CD4-positive, alpha-beta T cell (primary cell): ENCODE data around the gene CALML3. TPM values are rescaled to one million over a fixed set of nuclear protein-coding genes. Genes with fewer than 3 reads are reported as not detected.

ENCODE experiments used
- ATAC-seq: fragments of 200-7000 bp; cut with Tn5 transposase; one replicate; pipeline ENCODE4 v1.10.0; 2022; ENCODE audit warnings: mild to moderate bottlenecking; ENCODE audit not compliant: poor library complexity
- CTCF ChIA-PET: fragments of 350-600 bp; sonication (Branson Sonifier 250); formaldehyde crosslinking; loops from one replicate; lab custom pipeline; 2021; ENCODE audit warnings: antibody characterized with exemption, inconsistent platforms; lab: Charles Lee
- POLR2A ChIA-PET: fragments of 350-600 bp; sonication (Branson Sonifier 250); formaldehyde crosslinking; loops from one replicate; lab custom pipeline; 2021; ENCODE audit warnings: antibody characterized with exemption, inconsistent platforms; lab: Charles Lee
- DNase-seq, 14 experiments: peaks; one replicate each; pipeline ENCODE4 v3.0.0-alpha.2; 2013 to 2020; ENCODE audit warnings: mixed read lengths in 2 of 14
- H3K27ac ChIP-seq, 2 donors: one replicate each; pipeline versions ENCODE4 v1.5.1 to v1.7.0; 2013; ENCODE audit warnings: low read length in 2 of 2, low read depth in 1 of 2, mild to moderate bottlenecking in 1 of 2
- H3K27me3 ChIP-seq, 2 experiments: 1 replicate in 1 of 2; 2 replicates in 1 of 2; pipeline versions ENCODE4 v1.6.1 to v1.7.0; 2013; ENCODE audit warnings: low read length in 2 of 2, control low read depth in 1 of 2, mild to moderate bottlenecking in 1 of 2, moderate library complexity in 1 of 2; ENCODE audit not compliant: insufficient read depth in 2 of 2, control insufficient read depth in 1 of 2
- H3K36me3 ChIP-seq: one replicate; pipeline ENCODE4 v1.6.1; 2013; ENCODE audit warnings: low read length, control low read depth; ENCODE audit not compliant: insufficient read depth
- H3K4me1 ChIP-seq: one replicate; pipeline ENCODE4 v1.6.1; 2013; ENCODE audit warnings: low read length, control low read depth; ENCODE audit not compliant: insufficient read depth
- H3K4me3 ChIP-seq: one replicate; pipeline ENCODE4 v1.5.1; 2013; ENCODE audit warnings: mild to moderate bottlenecking, low read length, moderate library complexity
- H3K9me3 ChIP-seq, 2 experiments: 1 replicate in 1 of 2; 2 replicates in 1 of 2; pipeline versions ENCODE4 v1.6.1 to v1.7.0; 2013; ENCODE audit warnings: low read length in 2 of 2, mild to moderate bottlenecking in 2 of 2, control low read depth in 1 of 2, moderate library complexity in 1 of 2; ENCODE audit not compliant: control insufficient read depth in 1 of 2, insufficient read depth in 1 of 2
- H3K27ac Mint-ChIP-seq: one replicate; pipeline ENCODE4 v1.8.0; 2020; ENCODE audit warnings: mixed read lengths
- H3K27me3 Mint-ChIP-seq: one replicate; pipeline ENCODE4 v1.8.0; 2021; ENCODE audit warnings: mixed read lengths
- H3K36me3 Mint-ChIP-seq: one replicate; pipeline ENCODE4 v1.8.0; 2021; ENCODE audit warnings: low read depth, mixed read lengths
- H3K4me1 Mint-ChIP-seq: one replicate; pipeline ENCODE4 v1.8.0; 2021; ENCODE audit warnings: low read depth, mixed read lengths
- H3K4me3 Mint-ChIP-seq: one replicate; pipeline ENCODE4 v1.8.0; 2020; ENCODE audit warnings: mild to moderate bottlenecking, mixed read lengths
- H3K9me3 Mint-ChIP-seq: one replicate; pipeline ENCODE4 v1.8.0; 2020; ENCODE audit warnings: mixed read lengths
- intact Hi-C, 2 experiments: fragments of 100-400 bp; cut with DNase I in 1 of 2; cut with micrococcal nuclease in 1 of 2; formaldehyde crosslinking; loops; one replicate each; pipeline versions ENCODE4 v1.15.1 to v1.9.0; 2023 to 2025; cut with DNase I, micrococcal nuclease
- total RNA-seq, 174 experiments: library from RNA in 2 of 174; stranded (reverse) in 2 of 174; gene quantifications; one replicate each; pipeline ENCODE4 v1.2.3 and lab custom pipeline; 2021 to 2026
- TF ChIP-seq, protein P1 (sequence below): fragments of 200-600 bp; IDR thresholded peaks from one replicate; pipeline ENCODE4 v1.8.0; 2022; ENCODE audit warnings: antibody characterized with exemption, mild to moderate bottlenecking

Gene CALML3
- total RNA-seq, 2 experiments from 2014 or later = not detected

DNA sequence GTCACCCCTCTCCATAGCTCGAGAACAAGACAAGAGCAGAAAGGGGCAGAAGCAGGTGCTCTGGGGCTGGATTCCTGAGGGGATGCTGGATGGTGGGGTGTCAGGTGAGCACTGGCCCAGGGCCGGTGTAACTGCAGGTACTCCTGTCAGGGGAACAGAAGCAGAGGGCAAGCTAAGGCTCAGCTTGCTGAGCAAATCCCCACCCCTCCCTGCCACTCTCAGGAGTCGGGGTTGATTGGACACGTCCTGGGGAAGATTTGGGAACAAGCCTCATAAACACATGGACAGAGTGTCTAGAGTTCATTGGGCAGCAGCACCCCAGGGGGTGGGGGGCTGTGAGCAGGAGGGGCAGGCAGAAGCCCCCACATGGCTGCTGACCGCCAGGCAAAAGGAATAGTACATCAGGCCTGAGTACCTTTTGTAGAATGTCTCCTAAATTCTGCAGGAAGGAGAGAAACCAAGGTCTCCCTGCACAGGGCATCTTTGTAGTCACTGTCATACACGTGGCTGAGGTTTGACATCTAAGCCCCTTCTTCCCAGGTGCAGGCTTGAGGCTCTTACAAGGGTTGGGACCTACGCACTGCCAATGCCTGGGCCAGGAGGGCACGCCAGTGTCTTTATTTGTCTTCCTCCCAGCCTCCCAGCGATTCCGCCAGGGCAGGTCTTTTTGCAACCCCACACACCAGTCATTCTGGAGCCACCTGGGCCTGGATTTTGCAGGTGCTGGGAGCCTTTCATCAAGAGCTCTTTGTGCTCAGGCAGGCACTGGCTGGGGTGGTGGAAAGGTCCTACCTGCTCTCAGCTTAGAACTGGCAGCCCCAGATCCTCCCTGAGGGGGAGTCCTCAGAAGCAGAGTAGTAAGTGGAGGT is 2.8 kb downstream of the CALML3 start:
- ATAC-seq (no peak), DNase-seq (peak in 1 of 14 experiments; percentile 29)
- no peak overlapping the region for H3K27ac ChIP-seq
- Mint-ChIP-seq H3K4me3 (no peak overlapping the region), H3K36me3 (no peaks in the 10 kb centered on the region), H3K27me3 (no peaks in the 10 kb centered on the region), H3K4me1 (no peaks in the 10 kb centered on the region), H3K9me3 (no peaks in the 10 kb centered on the region), H3K27ac (no peak overlapping the region)
- POLR2A ChIA-PET = interaction anchor here (0.6 kb wide), 1 partner anchor 36 kb away, joined by 3 read pairs; no protein-coding TSS in a partner anchor
- CTCF ChIA-PET = no interaction called here
- no peaks in the 10 kb centered on the region for H3K4me1 ChIP-seq
- intact Hi-C loops = loop anchor here in 1 of 2 experiments (5.0 kb wide), 1 partner anchor 60 kb away; no protein-coding TSS in a partner anchor
- H3K4me3 ChIP-seq = no peak overlapping the region
- H3K27me3 ChIP-seq = no peaks in the 10 kb centered on the region
- no peaks in the 10 kb centered on the region for H3K9me3 ChIP-seq
- no peaks in the 10 kb centered on the region for H3K36me3 ChIP-seq
- TF ChIP-seq, protein P1, sequence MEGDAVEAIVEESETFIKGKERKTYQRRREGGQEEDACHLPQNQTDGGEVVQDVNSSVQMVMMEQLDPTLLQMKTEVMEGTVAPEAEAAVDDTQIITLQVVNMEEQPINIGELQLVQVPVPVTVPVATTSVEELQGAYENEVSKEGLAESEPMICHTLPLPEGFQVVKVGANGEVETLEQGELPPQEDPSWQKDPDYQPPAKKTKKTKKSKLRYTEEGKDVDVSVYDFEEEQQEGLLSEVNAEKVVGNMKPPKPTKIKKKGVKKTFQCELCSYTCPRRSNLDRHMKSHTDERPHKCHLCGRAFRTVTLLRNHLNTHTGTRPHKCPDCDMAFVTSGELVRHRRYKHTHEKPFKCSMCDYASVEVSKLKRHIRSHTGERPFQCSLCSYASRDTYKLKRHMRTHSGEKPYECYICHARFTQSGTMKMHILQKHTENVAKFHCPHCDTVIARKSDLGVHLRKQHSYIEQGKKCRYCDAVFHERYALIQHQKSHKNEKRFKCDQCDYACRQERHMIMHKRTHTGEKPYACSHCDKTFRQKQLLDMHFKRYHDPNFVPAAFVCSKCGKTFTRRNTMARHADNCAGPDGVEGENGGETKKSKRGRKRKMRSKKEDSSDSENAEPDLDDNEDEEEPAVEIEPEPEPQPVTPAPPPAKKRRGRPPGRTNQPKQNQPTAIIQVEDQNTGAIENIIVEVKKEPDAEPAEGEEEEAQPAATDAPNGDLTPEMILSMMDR = no peak

DNA sequence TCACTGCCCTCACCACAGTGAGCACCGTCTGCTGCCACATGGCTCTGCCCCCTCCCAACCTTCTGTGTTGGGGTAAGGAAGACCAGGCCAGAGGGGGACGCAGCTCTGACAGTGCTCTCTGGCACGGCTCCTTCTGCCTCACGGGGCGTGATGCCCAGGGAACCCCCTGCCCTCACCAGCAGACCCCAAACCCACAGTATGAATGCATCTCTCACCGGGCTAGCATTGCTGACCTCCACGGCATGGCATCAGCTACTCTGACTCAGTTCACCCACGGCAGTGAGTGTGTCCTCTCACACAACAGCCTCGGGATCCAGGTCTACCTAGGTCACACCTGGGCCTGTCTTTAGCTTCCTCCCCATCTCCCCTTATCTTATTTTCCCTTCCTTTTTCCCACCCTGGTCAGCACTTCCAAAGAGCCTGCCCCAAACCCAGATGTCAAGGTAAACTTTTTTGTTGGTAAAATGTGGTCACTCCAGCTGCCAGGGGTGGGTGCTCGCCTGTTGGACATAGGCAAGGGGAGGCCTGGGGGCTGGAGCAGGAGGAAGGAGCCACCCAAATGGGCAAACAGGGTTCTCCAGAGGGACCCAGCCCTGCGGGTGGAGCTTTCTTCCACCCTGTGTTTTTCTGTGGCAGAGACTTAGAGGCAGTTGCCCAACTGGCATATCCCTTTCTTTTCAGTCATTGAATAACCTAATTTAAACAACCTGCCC is 4.4 kb downstream of the CALML3 start:
- ATAC-seq = no peak
- no peaks in the 10 kb centered on the region for H3K4me1 ChIP-seq

More for the DNA sequence above, 4.4 kb downstream of the CALML3 start:
- no peaks in the 10 kb centered on the region for H3K9me3 ChIP-seq
- Mint-ChIP-seq H3K27me3 (no peaks in the 10 kb centered on the region), H3K4me3 (no peak overlapping the region), H3K9me3 (no peaks in the 10 kb centered on the region), H3K4me1 (no peaks in the 10 kb centered on the region), H3K36me3 (no peaks in the 10 kb centered on the region), H3K27ac (no peak overlapping the region)
- TF ChIP-seq, protein P1 = no peak
- no peak overlapping the region for H3K4me3 ChIP-seq
- intact Hi-C loops = loop anchor here in 1 of 2 experiments (5.0 kb wide), 1 partner anchor 58 kb away; no protein-coding TSS in a partner anchor
- no peaks in the 10 kb centered on the region for H3K27me3 ChIP-seq
- no peak overlapping the region for H3K27ac ChIP-seq
- POLR2A ChIA-PET = interaction anchor here (0.6 kb wide), 1 partner anchor 98 kb away, joined by 4 read pairs; no protein-coding TSS in a partner anchor
- CTCF ChIA-PET = no interaction called here
- no peaks in the 10 kb centered on the region for H3K36me3 ChIP-seq
- peak in 1 of 14 experiments; percentile 16 for DNase-seq
